ENCODE data around the gene PRDX3. TPM values are rescaled to one million over a fixed set of nuclear protein-coding genes. Genes with fewer than 3 reads are reported as not detected.

The PRDX3 gene
- total RNA-seq, 4 donors from 2014 or later = 90.6 to 231 (median 141) TPM

- no peaks in the 10 kb centered on the region for H3K4me1 ChIP-seq
- DNase-seq = no peak
- H3K9me3 ChIP-seq = no peaks in the 10 kb centered on the region
- H3K36me3 ChIP-seq = no peaks in the 10 kb centered on the region
- intact Hi-C loops (cut with DNase I; ENCODE audit: low total_unique reads) = no loop called here
- no peaks in the 10 kb centered on the region for H3K27me3 ChIP-seq
- H3K27ac ChIP-seq = no peak overlapping the region
- no peak for TF ChIP-seq POLR2A (IDR thresholded peaks at IDR 0.05)
- no peak for TF ChIP-seq CTCF (IDR thresholded peaks at IDR 0.05)
- no peak overlapping the region for H3K4me3 ChIP-seq
These were observed 43.1 kb downstream of the PRDX3 start for GRCh38 chr10:119135513-119135881.

DNA sequence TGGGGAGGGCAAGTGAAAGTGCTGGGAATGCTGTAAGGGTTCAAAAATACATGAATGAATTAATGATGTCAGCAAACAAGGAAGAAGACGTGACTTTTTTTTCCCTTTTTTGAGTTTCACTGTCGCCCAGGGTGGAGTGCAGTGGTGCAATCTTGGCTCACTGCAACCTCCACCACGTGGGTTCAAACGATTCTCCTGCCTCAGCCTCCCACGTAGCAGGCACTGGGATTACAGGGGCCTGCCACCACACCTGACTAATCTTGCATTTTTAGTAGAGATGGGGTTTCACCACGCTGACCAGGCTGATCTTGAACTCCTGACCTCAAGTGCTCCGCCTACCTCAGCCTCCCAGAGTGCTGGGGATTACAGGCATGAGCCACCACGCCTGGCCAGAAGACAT is 44.7 kb downstream of the PRDX3 start:
- Histone ChIP-seq H3K4me1 (no peaks in the 10 kb centered on the region), H3K9me3 (no peaks in the 10 kb centered on the region), H3K27ac (no peak overlapping the region), H3K27me3 (no peaks in the 10 kb centered on the region), H3K4me3 (no peak overlapping the region), H3K36me3 (no peaks in the 10 kb centered on the region)
- DNase-seq = no peak
- TF ChIP-seq CTCF (IDR thresholded peaks at IDR 0.05) (no peak), POLR2A (IDR thresholded peaks at IDR 0.05) (no peak)
- intact Hi-C loops (cut with DNase I; ENCODE audit: low total_unique reads) = no loop called here

GRCh38 chr10:119132521-119133345 is 45.9 kb downstream of the PRDX3 start:
- H3K36me3 ChIP-seq = no peaks in the 10 kb centered on the region

GRCh38 chr10:119131512-119132240 is 46.9 kb downstream of the PRDX3 start:
- H3K4me3 ChIP-seq = peak overlapping the region; percentile 4 to 8
- H3K27me3 ChIP-seq = no peaks in the 10 kb centered on the region
- H3K9me3 ChIP-seq = no peaks in the 10 kb centered on the region
- H3K4me1 ChIP-seq = no peaks in the 10 kb centered on the region
- intact Hi-C loops (cut with DNase I; ENCODE audit: low total_unique reads) = no loop called here
- no peaks in the 10 kb centered on the region for H3K36me3 ChIP-seq
- TF ChIP-seq POLR2A (IDR thresholded peaks at IDR 0.05) (no peak), CTCF (IDR thresholded peaks at IDR 0.05) (no peak)
- H3K27ac ChIP-seq = peak overlapping the region; percentile 52 to 63
- DNase-seq = no peak

More at GRCh38 chr10:119132521-119133345, 45.9 kb downstream of the PRDX3 start:
- Histone ChIP-seq H3K9me3 (no peaks in the 10 kb centered on the region), H3K27me3 (no peaks in the 10 kb centered on the region), H3K4me3 (no peak overlapping the region), H3K4me1 (no peaks in the 10 kb centered on the region), H3K27ac (no peak overlapping the region)
- DNase-seq = no peak
- intact Hi-C loops (cut with DNase I; ENCODE audit: low total_unique reads) = no loop called here
- TF ChIP-seq CTCF (IDR thresholded peaks at IDR 0.05) (no peak), POLR2A (IDR thresholded peaks at IDR 0.05) (no peak)

GRCh38 chr10:119129721-119130120 is 48.9 kb downstream of the PRDX3 start:
- no peak overlapping the region for H3K27ac ChIP-seq
- intact Hi-C loops (cut with DNase I; ENCODE audit: low total_unique reads) = no loop called here
- DNase-seq = no peak
- H3K4me3 ChIP-seq = no peak overlapping the region
- H3K36me3 ChIP-seq = no peaks in the 10 kb centered on the region
- H3K4me1 ChIP-seq = no peaks in the 10 kb centered on the region
- no peaks in the 10 kb centered on the region for H3K9me3 ChIP-seq
- TF ChIP-seq CTCF (IDR thresholded peaks at IDR 0.05) (no peak), POLR2A (IDR thresholded peaks at IDR 0.05) (no peak)
- H3K27me3 ChIP-seq = no peaks in the 10 kb centered on the region

Measured in uterus (tissue), 4 donors.